Stimulated activated CD4-positive, alpha-beta T cell treated with anti-CD3 and anti-CD28 coated beads, Interleukin-12 subunit alpha, Interleukin-12 subunit beta, amount 100 ng/mL, for 48 hours (primary cell): ENCODE data around the gene DDX20.
"Not testable (repeated sequence)": the region's sequence is repeated elsewhere in the genome, so short reads cannot be mapped to it uniquely, and the experiment has no call there.

ENCODE experiments used
- DNase-seq, 3 donors: peaks; one replicate each; pipeline ENCODE4 v3.0.0-alpha.2; 2020; ENCODE audit warnings: low read depth in 2 of 3, low spot score in 1 of 3

Gene DDX20

DNA sequence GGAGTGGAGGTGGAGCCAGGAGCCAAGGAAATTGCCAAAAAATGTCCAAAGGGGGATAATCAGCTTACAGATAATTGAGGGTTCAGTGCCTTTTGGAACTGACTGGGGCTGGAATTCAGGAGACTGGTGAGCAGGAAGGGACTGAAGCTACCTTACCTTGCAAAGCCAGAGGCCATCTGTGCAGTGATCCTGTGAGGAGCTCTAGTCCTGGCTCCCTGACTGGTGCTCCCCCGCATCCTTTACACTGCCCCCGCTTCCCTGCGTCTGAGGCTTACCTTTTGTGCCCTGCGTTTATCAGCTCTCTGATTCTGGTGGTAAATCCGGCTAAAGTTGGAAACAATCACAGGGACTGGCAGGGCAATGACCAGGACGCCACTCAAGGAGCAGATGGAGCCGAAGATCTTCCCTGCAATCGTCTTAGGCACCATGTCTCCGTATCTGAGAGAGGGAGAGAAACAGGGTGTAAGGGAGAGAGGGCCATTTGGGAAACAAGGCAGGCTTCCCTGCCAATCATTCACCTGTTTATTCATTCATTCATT, 31.0 kb downstream of the DDX20 start:
- no peak for DNase-seq

GRCh38 chr1:111789142-111789541, 33.4 kb downstream of the DDX20 start:
- DNase-seq = no peak

- no peak for DNase-seq
These were observed 34.1 kb downstream of the DDX20 start for GRCh38 chr1:111789666-111790316.

GRCh38 chr1:111791776-111792175, 36.1 kb downstream of the DDX20 start:
- no peak for DNase-seq

GRCh38 chr1:111792249-111792648, 36.5 kb downstream of the DDX20 start:
- DNase-seq = no peak

GRCh38 chr1:111793923-111794322, 38.2 kb downstream of the DDX20 start:
- no peak for DNase-seq

DNA sequence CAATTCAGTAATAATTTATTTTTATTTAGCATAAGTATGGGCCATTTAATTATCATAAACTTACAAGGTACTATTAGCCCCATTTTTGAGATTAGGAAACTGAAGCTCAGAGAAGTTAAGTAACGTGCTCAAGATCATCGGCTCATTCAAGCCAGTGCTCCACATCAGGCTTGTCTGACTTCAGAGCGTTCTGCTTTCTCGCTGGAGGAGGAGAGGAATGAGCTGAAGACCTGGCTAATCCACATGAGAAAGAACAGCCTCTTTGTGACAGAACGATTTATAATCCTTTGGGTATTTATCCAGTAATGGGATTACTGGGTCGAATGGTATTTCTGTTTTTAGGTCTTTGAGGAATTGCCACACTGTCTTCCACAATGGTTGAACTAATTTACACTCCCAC, 39.7 kb downstream of the DDX20 start:
- DNase-seq = no peak

GRCh38 chr1:111798580-111798979, 42.9 kb downstream of the DDX20 start:
- no peak for DNase-seq

GRCh38 chr1:111799722-111800121, 44.0 kb downstream of the DDX20 start:
- not testable (repeated sequence) for DNase-seq

- no peak for DNase-seq
These were observed 45.6 kb downstream of the DDX20 start for GRCh38 chr1:111801071-111801850.

GRCh38 chr1:111802110-111802509, 46.4 kb downstream of the DDX20 start:
- no peak for DNase-seq

DNA sequence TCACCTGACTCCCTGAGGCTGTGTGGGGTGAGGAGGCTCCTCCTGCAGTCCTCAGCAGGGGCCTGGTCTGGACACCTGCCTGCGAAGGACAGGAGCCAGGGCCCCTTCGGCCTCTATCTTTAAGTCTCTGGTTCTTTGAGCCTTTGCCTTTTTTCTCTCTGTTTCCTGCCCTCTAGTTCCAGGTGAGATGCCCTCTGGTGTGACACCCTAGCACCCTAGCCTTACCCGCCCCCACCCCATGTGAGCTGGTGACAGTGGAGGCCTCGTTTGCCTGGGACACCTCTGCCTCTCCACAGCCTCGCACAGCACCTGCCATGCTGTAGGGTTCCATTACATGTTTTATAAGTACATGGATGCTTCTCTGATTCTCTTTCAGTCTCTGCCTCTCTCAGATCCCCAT, 47.3 kb downstream of the DDX20 start:
- DNase-seq = no peak

GRCh38 chr1:111803951-111804350, 48.2 kb downstream of the DDX20 start:
- no peak for DNase-seq

DNA sequence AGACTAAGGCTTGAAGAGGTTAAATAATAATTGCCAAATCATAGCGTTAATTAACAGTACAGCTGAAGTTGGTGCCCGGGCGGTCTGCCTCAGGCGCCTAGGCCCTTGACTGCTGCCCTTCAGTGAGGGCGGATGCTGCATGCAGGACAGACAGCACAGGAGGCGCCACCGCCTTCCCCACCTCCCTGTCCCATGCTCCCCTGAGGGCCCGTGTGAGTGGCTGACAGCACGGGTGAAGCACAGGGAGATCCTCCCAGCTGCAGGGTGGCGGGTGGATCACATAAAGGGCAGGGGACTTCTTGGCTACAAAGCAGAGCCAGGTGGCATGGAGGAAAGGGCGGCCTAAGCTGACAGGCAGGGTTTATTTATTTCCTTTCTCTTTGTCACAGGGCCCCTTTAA, 49.1 kb downstream of the DDX20 start:
- DNase-seq = no peak

GRCh38 chr1:111805251-111805650, 49.5 kb downstream of the DDX20 start:
- DNase-seq = no peak

DNA sequence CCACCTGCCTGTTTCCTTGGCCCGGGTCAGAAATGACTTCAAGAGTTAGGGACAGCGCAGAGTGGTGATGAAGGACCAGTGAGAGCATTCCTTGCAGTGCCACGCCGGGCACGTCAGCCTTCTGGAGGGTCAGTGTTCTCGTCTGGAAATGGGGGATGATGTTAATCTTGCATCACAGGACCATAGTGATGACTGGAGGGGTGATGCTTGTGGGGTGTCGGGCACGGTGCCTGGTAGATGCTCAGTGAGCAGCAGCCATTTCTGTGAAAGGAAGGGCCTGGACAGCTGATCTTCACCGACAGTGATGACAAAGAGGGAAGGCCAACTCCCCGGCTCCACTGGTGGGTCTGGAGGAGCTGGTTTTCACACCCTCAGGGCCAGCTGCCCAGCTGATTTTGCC, 56.2 kb downstream of the DDX20 start:
- no peak for DNase-seq

DNA sequence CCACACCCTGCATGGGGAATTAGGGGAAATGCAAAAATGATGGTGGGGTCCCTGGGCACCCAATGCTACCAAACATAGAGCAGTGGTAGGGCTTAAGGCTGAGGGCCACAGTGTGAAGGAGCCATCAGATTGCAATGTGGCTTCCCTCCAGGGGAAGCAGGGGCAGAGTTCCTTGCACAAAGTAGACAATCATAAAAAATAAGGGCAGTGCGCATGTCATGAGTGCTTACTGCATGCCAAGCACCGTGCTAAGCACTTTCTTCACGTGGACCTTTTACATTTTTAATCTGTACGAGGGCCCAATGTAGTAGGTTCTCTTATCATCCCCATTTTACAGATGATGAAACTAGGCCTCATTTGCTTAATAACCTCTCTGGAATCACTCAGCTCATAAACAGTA, 56.6 kb downstream of the DDX20 start:
- DNase-seq = no peak

- no peak for DNase-seq
These were observed 58.0 kb downstream of the DDX20 start for GRCh38 chr1:111813440-111814304.

DNA sequence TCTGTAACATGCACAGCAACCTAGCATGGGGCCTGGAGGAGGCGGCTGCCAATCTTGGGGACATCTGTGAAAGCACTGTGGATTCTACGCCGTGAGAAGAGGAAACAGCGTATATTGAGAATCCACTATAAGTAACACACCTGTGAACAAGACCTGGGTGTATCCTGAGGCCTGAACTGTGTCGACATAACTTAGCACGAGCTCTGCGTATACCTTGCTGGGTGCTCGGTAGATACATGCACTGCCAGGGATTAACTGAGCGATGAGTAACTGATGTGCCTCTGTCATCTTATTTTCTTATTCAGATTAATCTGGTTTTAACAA, 58.6 kb downstream of the DDX20 start:
- no peak for DNase-seq

GRCh38 chr1:111814642-111815041, 58.9 kb downstream of the DDX20 start:
- no peak for DNase-seq
